OCI-LY3 (cell line): Measurements from ENCODE around the gene NEUROD2.

ENCODE experiments used
- H2AFZ ChIP-seq: fragments of 200-600, 300-600 bp; shearing (Covaris generic); 2 replicates; pipeline ENCODE4 v1.6.0; 2014; ENCODE audit warnings: antibody characterized with exemption, low read depth, low read length
- H3K27ac ChIP-seq: fragments of 200-600, 300-600 bp; sonication (generic); 2 replicates; pipeline ENCODE4 v1.5.1; 2014; ENCODE audit warnings: mild to moderate bottlenecking, low read length, moderate library complexity, mixed read lengths
- H3K27me3 ChIP-seq: fragments of 200-600, 300-600 bp; sonication (generic); 2 replicates; pipeline ENCODE4 v1.6.1; 2014; ENCODE audit warnings: low read depth, low read length, mixed read lengths
- H3K36me3 ChIP-seq: fragments of 200-600, 300-600 bp; sonication (generic); replicated peaks from 2 replicates; pipeline ENCODE3; 2014; ENCODE audit warnings: low read depth, low read length, mixed read lengths
- H3K4me1 ChIP-seq: fragments of 300-600, 200-600 bp; sonication (generic); 2 replicates; pipeline ENCODE4 v1.6.1; 2014; ENCODE audit warnings: low read length, mixed read lengths
- H3K4me2 ChIP-seq: fragments of 200-600, 300-600 bp; sonication (generic); 2 replicates; pipeline ENCODE4 v1.6.1; 2014; ENCODE audit warnings: low read length, mixed read lengths
- H3K4me3 ChIP-seq: fragments of 300-600, 200-600 bp; sonication (generic); 2 replicates; pipeline ENCODE4 v1.5.1; 2014; ENCODE audit warnings: antibody characterized with exemption, mild to moderate bottlenecking, low read length, moderate library complexity
- H3K79me2 ChIP-seq: fragments of 300-600, 200-600 bp; shearing (Covaris generic); 2 replicates; pipeline ENCODE4 v1.6.1; 2014; ENCODE audit warnings: mild to moderate bottlenecking, low read length, mixed read lengths
- H3K9ac ChIP-seq: fragments of 300-600, 200-600 bp; shearing (Covaris generic); 2 replicates; pipeline ENCODE4 v1.6.0; 2014; ENCODE audit warnings: mild to moderate bottlenecking, low read length, moderate library complexity
- H3K9me3 ChIP-seq: fragments of 200-600, 300-600 bp; shearing (Covaris generic); 2 replicates; pipeline ENCODE4 v1.6.1; 2014; ENCODE audit warnings: low read length, mixed read lengths; ENCODE audit not compliant: insufficient read depth
- H4K20me1 ChIP-seq: fragments of 200-600, 300-600 bp; sonication (generic); 2 replicates; pipeline ENCODE4 v1.6.1; 2016; ENCODE audit warnings: low read length, mixed read lengths; ENCODE audit not compliant: insufficient read depth
- CTCF ChIP-seq: fragments of 200-600, 300-600 bp; sonication (generic); IDR thresholded peaks from 2 replicates; pipeline ENCODE4 v1.5.1; 2014; ENCODE audit warnings: antibody characterized with exemption, low read length, low read depth
- EZH2phosphoT487 ChIP-seq: fragments of 200-600 bp; shearing (Covaris generic); IDR thresholded peaks from 2 replicates; pipeline ENCODE4 v1.6.1; 2018; ENCODE audit warnings: antibody characterized with exemption, mixed run types, low read depth

The NEUROD2 gene

DNA sequence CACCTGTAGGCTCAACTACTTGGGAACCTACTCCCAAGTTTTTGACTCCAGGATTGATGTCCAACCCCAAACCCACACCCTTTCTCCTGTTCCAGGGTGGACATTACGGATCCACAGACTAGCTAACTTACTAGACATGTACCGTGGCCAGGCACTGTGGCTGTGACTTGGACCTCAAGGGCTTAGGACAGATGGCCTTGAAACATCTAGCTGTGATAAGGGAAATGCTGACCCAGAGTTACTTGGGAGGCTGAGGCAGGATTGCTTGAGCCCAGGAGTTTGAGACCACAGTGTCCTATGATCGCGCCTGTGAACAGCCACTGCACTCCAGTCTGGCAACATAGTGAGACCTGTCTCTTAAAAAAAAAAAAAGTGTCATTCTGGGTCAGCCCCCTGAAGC, 33.4 kb upstream of the NEUROD2 start:
- no peak overlapping the region for H3K4me3 ChIP-seq
- no peaks in the 10 kb centered on the region for H3K27me3 ChIP-seq
- H3K4me2 ChIP-seq = no peak overlapping the region
- H3K27ac ChIP-seq = no peak overlapping the region
- H3K9ac ChIP-seq = no peak overlapping the region
- H2AFZ ChIP-seq = no peak overlapping the region
- peaks cover 27% of the 10 kb centered on the region for H3K4me1 ChIP-seq
- H3K36me3 ChIP-seq = no peaks in the 10 kb centered on the region
- H3K9me3 ChIP-seq = no peaks in the 10 kb centered on the region
- TF ChIP-seq EZH2phosphoT487 = no peak
- no peak for TF ChIP-seq CTCF
- peaks cover 52% of the 10 kb centered on the region for H3K79me2 ChIP-seq
- H4K20me1 ChIP-seq = peaks cover 38% of the 10 kb centered on the region

DNA sequence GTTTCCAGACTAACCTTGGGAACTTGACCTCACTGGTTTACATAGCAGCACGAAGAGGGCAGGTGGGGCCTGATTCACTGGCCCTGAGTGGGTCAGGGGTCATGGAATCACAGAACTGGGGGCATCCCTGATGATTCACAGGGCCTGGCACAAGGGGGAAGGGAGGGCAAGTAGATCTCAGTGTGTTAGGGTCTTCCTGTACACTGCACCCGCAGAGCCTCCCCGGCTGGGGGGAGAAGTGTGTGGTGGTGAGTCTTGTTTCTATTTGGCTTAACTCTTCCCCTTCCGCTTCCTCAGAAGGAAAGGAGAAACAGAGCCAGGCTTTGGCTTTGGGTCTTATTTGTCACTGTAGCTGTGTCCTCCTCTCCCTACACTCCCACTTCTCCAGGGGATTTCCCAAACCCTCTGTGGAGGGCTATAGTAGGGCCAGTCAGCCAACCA, 32.9 kb upstream of the NEUROD2 start:
- TF ChIP-seq EZH2phosphoT487 (no peak), CTCF (no peak)
- H3K4me2 ChIP-seq = no peak overlapping the region
- H2AFZ ChIP-seq = no peak overlapping the region
- no peaks in the 10 kb centered on the region for H3K36me3 ChIP-seq
- no peak overlapping the region for H3K27ac ChIP-seq
- peaks cover 28% of the 10 kb centered on the region for H3K4me1 ChIP-seq
- peaks cover 52% of the 10 kb centered on the region for H3K79me2 ChIP-seq
- peaks cover 38% of the 10 kb centered on the region for H4K20me1 ChIP-seq
- no peak overlapping the region for H3K4me3 ChIP-seq
- no peak overlapping the region for H3K9ac ChIP-seq
- H3K27me3 ChIP-seq = no peaks in the 10 kb centered on the region
- H3K9me3 ChIP-seq = no peaks in the 10 kb centered on the region

- Histone ChIP-seq H3K36me3 (no peaks in the 10 kb centered on the region), H3K4me2 (no peak overlapping the region), H3K4me3 (no peak overlapping the region), H3K9ac (no peak overlapping the region), H3K27ac (no peak overlapping the region), H4K20me1 (peaks cover 38% of the 10 kb centered on the region), H3K4me1 (peaks cover 28% of the 10 kb centered on the region), H2AFZ (no peak overlapping the region), H3K79me2 (peaks cover 52% of the 10 kb centered on the region), H3K27me3 (no peaks in the 10 kb centered on the region), H3K9me3 (no peaks in the 10 kb centered on the region)
- TF ChIP-seq EZH2phosphoT487 = no peak
- TF ChIP-seq CTCF = no peak
These were observed 32.1 kb upstream of the NEUROD2 start for GRCh38 chr17:39639566-39640458.

DNA sequence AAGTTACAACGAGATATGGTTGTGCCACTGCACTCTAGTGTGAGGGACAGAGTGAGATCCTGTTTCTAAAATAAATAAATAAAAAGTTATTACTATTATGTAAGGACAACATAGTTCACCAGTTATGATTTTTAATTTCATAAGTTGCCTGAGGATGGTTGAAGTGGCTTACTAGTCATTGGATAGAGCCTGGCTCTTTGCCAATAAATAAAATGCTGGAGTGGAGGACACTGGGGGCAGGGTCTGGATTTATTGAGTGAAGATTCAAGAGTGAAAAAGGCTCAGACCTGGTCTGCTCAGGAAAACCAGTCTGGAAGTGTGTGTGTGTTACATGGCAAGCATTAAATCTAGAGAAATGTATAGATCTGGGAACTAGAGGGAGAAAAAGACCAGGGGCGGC, 31.3 kb upstream of the NEUROD2 start:
- Histone ChIP-seq H3K9ac (no peak overlapping the region), H2AFZ (no peak overlapping the region), H3K4me3 (no peak overlapping the region), H3K36me3 (no peaks in the 10 kb centered on the region), H3K4me1 (peaks cover 28% of the 10 kb centered on the region), H3K9me3 (no peaks in the 10 kb centered on the region), H3K79me2 (peaks cover 52% of the 10 kb centered on the region), H3K27ac (no peak overlapping the region), H3K4me2 (no peak overlapping the region), H4K20me1 (peaks cover 35% of the 10 kb centered on the region), H3K27me3 (no peaks in the 10 kb centered on the region)
- TF ChIP-seq EZH2phosphoT487 (no peak), CTCF (no peak)
